Neural cell (in vitro differentiated cells): ENCODE results near the gene AGL.

Experiments
- EZH2 ChIP-seq: fragments of 200-600, 300-800 bp; shearing (Covaris generic), sonication (generic); IDR thresholded peaks from 2 replicates; pipeline ENCODE4 v1.6.1; 2014; ENCODE audit warnings: antibody characterized with exemption, low read length, borderline replicate concordance, mild to moderate bottlenecking; ENCODE audit not compliant: insufficient read depth, poor library complexity, severe bottlenecking
- MXI1 ChIP-seq: fragments of 450-650 bp; conservative IDR thresholded peaks from 2 replicates; pipeline ENCODE4 v1.6.1; 2014; ENCODE audit warnings: antibody characterized with exemption, mild to moderate bottlenecking; ENCODE audit not compliant: poor library complexity, severe bottlenecking
- POLR2AphosphoS5 ChIP-seq: IDR thresholded peaks from 2 replicates; pipeline ENCODE4 v1.6.1; 2012
- RAD21 ChIP-seq: fragments of 450-650 bp; conservative IDR thresholded peaks from 2 replicates; pipeline ENCODE4 v1.6.1; 2014; ENCODE audit warnings: antibody characterized with exemption, mild to moderate bottlenecking, moderate library complexity
- REST ChIP-seq: IDR thresholded peaks from 2 replicates; pipeline ENCODE4 v1.6.1; 2012; ENCODE audit warnings: borderline replicate concordance
- TF ChIP-seq, protein P1 (sequence below): fragments of 450-650 bp; IDR thresholded peaks from 2 replicates; pipeline ENCODE4 v1.5.1; 2014; ENCODE audit warnings: antibody characterized with exemption, mild to moderate bottlenecking, moderate library complexity; ENCODE audit not compliant: poor library complexity, severe bottlenecking

GRCh38 chr1:99806882-99807281 is 43.3 kb upstream of the AGL start:
- TF ChIP-seq, protein P1, sequence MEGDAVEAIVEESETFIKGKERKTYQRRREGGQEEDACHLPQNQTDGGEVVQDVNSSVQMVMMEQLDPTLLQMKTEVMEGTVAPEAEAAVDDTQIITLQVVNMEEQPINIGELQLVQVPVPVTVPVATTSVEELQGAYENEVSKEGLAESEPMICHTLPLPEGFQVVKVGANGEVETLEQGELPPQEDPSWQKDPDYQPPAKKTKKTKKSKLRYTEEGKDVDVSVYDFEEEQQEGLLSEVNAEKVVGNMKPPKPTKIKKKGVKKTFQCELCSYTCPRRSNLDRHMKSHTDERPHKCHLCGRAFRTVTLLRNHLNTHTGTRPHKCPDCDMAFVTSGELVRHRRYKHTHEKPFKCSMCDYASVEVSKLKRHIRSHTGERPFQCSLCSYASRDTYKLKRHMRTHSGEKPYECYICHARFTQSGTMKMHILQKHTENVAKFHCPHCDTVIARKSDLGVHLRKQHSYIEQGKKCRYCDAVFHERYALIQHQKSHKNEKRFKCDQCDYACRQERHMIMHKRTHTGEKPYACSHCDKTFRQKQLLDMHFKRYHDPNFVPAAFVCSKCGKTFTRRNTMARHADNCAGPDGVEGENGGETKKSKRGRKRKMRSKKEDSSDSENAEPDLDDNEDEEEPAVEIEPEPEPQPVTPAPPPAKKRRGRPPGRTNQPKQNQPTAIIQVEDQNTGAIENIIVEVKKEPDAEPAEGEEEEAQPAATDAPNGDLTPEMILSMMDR = no peak
- no peak for TF ChIP-seq EZH2
- TF ChIP-seq RAD21 = no peak
- no peak for TF ChIP-seq MXI1
- no peak for TF ChIP-seq REST
- no peak for TF ChIP-seq POLR2AphosphoS5
